CD8-positive, alpha-beta memory T cell (primary cell): ENCODE data around the gene GOSR1. TPM values are rescaled to one million over a fixed set of nuclear protein-coding genes. Genes with fewer than 3 reads are reported as not detected.
A peak's percentile ranks its signal among the peaks of the same experiment; 100 is the strongest.

Source experiments
- CTCF ChIA-PET: fragments of 350-600 bp; sonication (Branson Sonifier 250); formaldehyde crosslinking; loops from one replicate; lab custom pipeline; 2021; ENCODE audit warnings: antibody characterized with exemption; lab: Charles Lee
- POLR2A ChIA-PET: fragments of 350-600 bp; sonication (Branson Sonifier 250); formaldehyde crosslinking; loops from one replicate; lab custom pipeline; 2021; ENCODE audit warnings: antibody characterized with exemption; lab: Charles Lee
- DNase-seq, 5 donors: peaks; one replicate each; pipeline versions ENCODE4 v3.0.0 to v3.0.0-alpha.2; 2020 to 2022; ENCODE audit warnings: mixed read lengths in 1 of 5
- H3K27ac ChIP-seq: one replicate; pipeline ENCODE4 v1.7.0; 2013; ENCODE audit warnings: low read depth, mild to moderate bottlenecking, low read length, moderate library complexity
- H3K27me3 ChIP-seq: 2 replicates; pipeline ENCODE4 v1.7.0; 2013; ENCODE audit warnings: low read length, mild to moderate bottlenecking; ENCODE audit not compliant: insufficient read depth, poor library complexity, severe bottlenecking
- H3K36me3 ChIP-seq: 2 replicates; pipeline ENCODE4 v1.7.0; 2013; ENCODE audit warnings: mild to moderate bottlenecking, low read length, moderate library complexity; ENCODE audit not compliant: insufficient read depth
- H3K4me1 ChIP-seq: 2 replicates; pipeline ENCODE4 v1.7.0; 2013; ENCODE audit warnings: mild to moderate bottlenecking, low read length, moderate library complexity; ENCODE audit not compliant: insufficient read depth
- H3K4me3 ChIP-seq: 2 replicates; pipeline ENCODE4 v1.7.0; 2013; ENCODE audit warnings: mild to moderate bottlenecking, low read length
- H3K9me3 ChIP-seq: 2 replicates; pipeline ENCODE4 v1.7.0; 2013; ENCODE audit warnings: mild to moderate bottlenecking, low read length
- H3K27ac Mint-ChIP-seq, 8 donors: one replicate each; pipeline ENCODE4 v1.8.0; 2020 to 2021; ENCODE audit warnings: mixed read lengths in 8 of 8, mild to moderate bottlenecking in 6 of 8, inconsistent platforms in 3 of 8, moderate library complexity in 3 of 8
- H3K27me3 Mint-ChIP-seq, 2 donors: one replicate each; pipeline ENCODE4 v1.8.0; 2020 to 2021; ENCODE audit warnings: mixed read lengths in 2 of 2, mild to moderate bottlenecking in 1 of 2, moderate library complexity in 1 of 2
- H3K36me3 Mint-ChIP-seq, 3 donors: one replicate each; pipeline ENCODE4 v1.8.0; 2020 to 2021; ENCODE audit warnings: mixed read lengths in 3 of 3, inconsistent platforms in 1 of 3, mild to moderate bottlenecking in 1 of 3
- H3K4me1 Mint-ChIP-seq, 3 donors: one replicate each; pipeline ENCODE4 v1.8.0; 2020 to 2021; ENCODE audit warnings: mixed read lengths in 3 of 3, inconsistent platforms in 1 of 3, mild to moderate bottlenecking in 1 of 3
- H3K4me3 Mint-ChIP-seq, 7 donors: one replicate each; pipeline ENCODE4 v1.8.0; 2020 to 2021; ENCODE audit warnings: mixed read lengths in 7 of 7, mild to moderate bottlenecking in 6 of 7, moderate library complexity in 4 of 7, inconsistent platforms in 2 of 7
- H3K9me3 Mint-ChIP-seq, 5 donors: one replicate each; pipeline ENCODE4 v1.8.0; 2020 to 2022; ENCODE audit warnings: mixed read lengths in 5 of 5, mild to moderate bottlenecking in 3 of 5, moderate library complexity in 2 of 5, inconsistent platforms in 1 of 5
- polyA plus RNA-seq: library from polyadenylated mRNA; unstranded; fragments of 300-500 nt; fragmentation: Illumina TruSeq; gene quantifications from one replicate; pipeline ENCODE4 v1.2.3, GENCODE V29; 2021
- total RNA-seq, 2 experiments: library from RNA; stranded (reverse); gene quantifications; one replicate each; pipeline ENCODE4 v1.2.3, GENCODE V29; 2021

Gene GOSR1
- total and polyA plus RNA-seq, 3 experiments from 2014 or later = 59.1 to 63.2 (median 63.1) TPM

DNA sequence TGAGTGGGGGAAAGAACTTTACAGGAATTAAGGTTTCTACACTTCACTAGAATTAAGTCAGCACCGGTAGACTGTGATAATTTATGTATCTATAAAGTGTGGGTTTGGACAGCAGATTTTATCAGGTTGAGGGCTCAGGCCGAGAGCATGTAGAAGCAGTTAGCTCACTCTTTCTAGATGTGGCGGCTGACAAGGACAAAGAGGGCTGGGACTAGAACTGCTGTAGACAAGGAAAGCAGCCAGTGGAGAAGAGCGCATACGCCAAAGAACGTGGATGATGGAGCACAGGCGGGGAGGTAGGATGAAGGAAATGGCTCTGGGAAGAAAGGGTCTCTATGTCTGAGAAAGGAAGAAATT lies 504 bp upstream of the GOSR1 start:
- H3K36me3 ChIP-seq = peaks cover 8% of the 10 kb centered on the region
- H3K27ac ChIP-seq = no peak overlapping the region
- Mint-ChIP-seq H3K4me1 (peaks cover 32 to 47% (median 44%) of the 10 kb centered on the region in 3 donors), H3K36me3 (peaks cover 0 to 33% (median 4%) of the 10 kb centered on the region in 3 donors), H3K27ac (peak overlapping the region; percentile 90 to 100 (median 98)), H3K9me3 (no peaks in the 10 kb centered on the region), H3K27me3 (peaks cover 0 to 1% of the 10 kb centered on the region in 2 donors), H3K4me3 (peak overlapping the region; percentile 90 to 99 (median 95))
- no peaks in the 10 kb centered on the region for H3K27me3 ChIP-seq
- H3K4me3 ChIP-seq = peak overlapping the region; percentile 80
- H3K9me3 ChIP-seq = no peaks in the 10 kb centered on the region
- no peak for DNase-seq
- peaks cover 21% of the 10 kb centered on the region for H3K4me1 ChIP-seq
- CTCF ChIA-PET = interaction anchor here (0.7 to 2.2 kb wide), 15 partner anchors 8 to 351 kb away, joined by 3 to 9 read pairs (median 4); partner anchors contain the start of gene CRLF3
- POLR2A ChIA-PET = interaction anchor here (0.9 to 1.6 kb wide), 5 partner anchors 113 to 348 kb away, joined by 3 to 4 read pairs (median 3); partner anchors contain the start of gene CRLF3

DNA sequence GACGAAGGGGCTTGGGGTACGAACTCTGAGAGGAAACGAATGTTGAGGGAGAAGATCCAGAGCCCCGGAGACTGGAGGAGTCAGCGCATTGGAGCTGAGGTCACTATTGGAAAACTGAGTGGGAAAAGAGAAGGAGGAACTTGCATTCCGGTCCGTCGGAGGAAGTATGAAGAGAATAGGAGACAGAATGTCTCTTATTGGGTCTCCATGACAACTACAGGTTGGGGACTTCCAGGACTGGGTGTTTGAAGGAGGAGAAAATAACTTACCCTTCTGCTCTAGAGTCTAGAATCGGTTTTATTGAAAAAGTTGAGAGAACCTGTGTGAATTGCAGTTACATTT lies 537 bp downstream of the GOSR1 start:
- Mint-ChIP-seq H3K4me3 (peak overlapping the region; percentile 90 to 99 (median 95)), H3K36me3 (peaks cover 0 to 41% (median 5%) of the 10 kb centered on the region in 3 donors), H3K4me1 (peaks cover 32 to 57% (median 54%) of the 10 kb centered on the region in 3 donors), H3K9me3 (no peaks in the 10 kb centered on the region), H3K27me3 (peaks cover 0 to 1% of the 10 kb centered on the region in 2 donors), H3K27ac (peak overlapping the region; percentile 90 to 100 (median 98))
- peak overlapping the region; percentile 80 for H3K4me3 ChIP-seq
- CTCF ChIA-PET = interaction anchor here (1.4 to 2.2 kb wide), 4 partner anchors 11 to 348 kb away, joined by 3 to 9 read pairs (median 6); no protein-coding TSS in a partner anchor
- peak overlapping the region; percentile 97 for H3K27ac ChIP-seq
- POLR2A ChIA-PET = interaction anchor here (0.6 to 1.6 kb wide), 11 partner anchors 11 to 877 kb away, joined by 3 to 6 read pairs (median 3); partner anchors contain the start of gene CRLF3
- H3K9me3 ChIP-seq = no peaks in the 10 kb centered on the region
- DNase-seq = peak in 3 of 5 donors; percentile 7 to 40 (median 34)
- H3K36me3 ChIP-seq = peaks cover 8% of the 10 kb centered on the region
- no peaks in the 10 kb centered on the region for H3K27me3 ChIP-seq
- peaks cover 21% of the 10 kb centered on the region for H3K4me1 ChIP-seq

DNA sequence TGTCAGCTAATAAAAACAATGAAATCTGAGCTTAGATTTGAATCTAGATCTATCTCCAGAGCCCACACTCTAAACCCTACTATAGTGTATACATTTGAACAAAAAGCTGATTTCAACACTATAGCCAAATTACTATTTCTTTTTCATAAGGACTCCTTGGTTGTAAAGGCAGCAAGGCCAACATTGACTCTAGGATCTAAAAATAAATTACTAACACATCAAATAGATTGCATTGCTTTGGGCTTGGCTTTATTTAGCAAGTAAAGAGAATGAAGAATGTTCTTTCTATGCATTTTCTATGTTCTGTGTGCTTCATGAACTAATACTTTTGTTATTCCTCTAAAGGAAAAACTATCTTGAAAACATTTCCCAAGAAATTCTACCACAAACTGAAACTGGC lies 5.3 kb downstream of the GOSR1 start:
- H3K27me3 ChIP-seq = no peaks in the 10 kb centered on the region
- no peak for DNase-seq
- ChIA-PET POLR2A (interaction anchor here (0.7 kb wide), 1 partner anchor 403 kb away, joined by 5 read pairs; no protein-coding TSS in a partner anchor), CTCF (interaction anchor here (1.1 kb wide), 1 partner anchor 24 kb away, joined by 3 read pairs; no protein-coding TSS in a partner anchor)
- no peak overlapping the region for H3K4me3 Mint-ChIP-seq
- H3K36me3 Mint-ChIP-seq = peaks cover 6 to 80% (median 24%) of the 10 kb centered on the region in 3 donors
- peaks cover 21 to 51% (median 47%) of the 10 kb centered on the region in 3 donors for H3K4me1 Mint-ChIP-seq
- peaks cover 22% of the 10 kb centered on the region for H3K36me3 ChIP-seq
- H3K4me1 ChIP-seq = peaks cover 12% of the 10 kb centered on the region
- no peak overlapping the region for H3K27ac ChIP-seq
- no peaks in the 10 kb centered on the region for H3K9me3 Mint-ChIP-seq
- peak overlapping the region in 1 of 8 donors; percentile 54 for H3K27ac Mint-ChIP-seq
- no peak overlapping the region for H3K4me3 ChIP-seq
- no peaks in the 10 kb centered on the region for H3K9me3 ChIP-seq
- H3K27me3 Mint-ChIP-seq = peaks cover 0 to 1% of the 10 kb centered on the region in 2 donors

DNA sequence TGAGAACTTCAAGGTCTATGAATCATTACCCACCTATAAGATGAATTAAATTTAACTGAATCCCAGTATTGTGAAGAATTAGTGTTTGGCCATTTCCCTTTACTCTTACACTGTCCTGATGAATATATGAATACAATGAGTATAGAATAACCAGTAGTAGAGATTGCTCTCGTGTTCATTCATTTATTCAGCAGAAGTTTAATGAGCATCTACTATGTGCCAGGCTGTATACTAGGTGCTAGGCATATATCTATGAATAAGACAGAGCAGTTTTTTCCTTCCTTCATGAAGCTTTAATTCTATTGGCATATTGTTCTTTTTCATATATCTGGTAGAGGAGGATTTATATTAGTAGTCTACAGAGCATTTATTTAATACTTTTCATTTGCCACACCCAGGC lies 6.0 kb downstream of the GOSR1 start:
- DNase-seq = no peak
- Histone ChIP-seq H3K27ac (no peak overlapping the region), H3K36me3 (peaks cover 22% of the 10 kb centered on the region), H3K4me3 (no peak overlapping the region), H3K27me3 (no peaks in the 10 kb centered on the region), H3K4me1 (peaks cover 8% of the 10 kb centered on the region), H3K9me3 (no peaks in the 10 kb centered on the region)
- Mint-ChIP-seq H3K27ac (peak overlapping the region in 3 of 8 donors; percentile 3 to 73 (median 48)), H3K27me3 (peaks cover 0 to 1% of the 10 kb centered on the region in 2 donors), H3K9me3 (no peaks in the 10 kb centered on the region), H3K4me1 (peaks cover 15 to 45% (median 41%) of the 10 kb centered on the region in 3 donors), H3K4me3 (no peak overlapping the region), H3K36me3 (peaks cover 6 to 78% (median 24%) of the 10 kb centered on the region in 3 donors)
- CTCF ChIA-PET = no interaction called here
- POLR2A ChIA-PET = no interaction called here

DNA sequence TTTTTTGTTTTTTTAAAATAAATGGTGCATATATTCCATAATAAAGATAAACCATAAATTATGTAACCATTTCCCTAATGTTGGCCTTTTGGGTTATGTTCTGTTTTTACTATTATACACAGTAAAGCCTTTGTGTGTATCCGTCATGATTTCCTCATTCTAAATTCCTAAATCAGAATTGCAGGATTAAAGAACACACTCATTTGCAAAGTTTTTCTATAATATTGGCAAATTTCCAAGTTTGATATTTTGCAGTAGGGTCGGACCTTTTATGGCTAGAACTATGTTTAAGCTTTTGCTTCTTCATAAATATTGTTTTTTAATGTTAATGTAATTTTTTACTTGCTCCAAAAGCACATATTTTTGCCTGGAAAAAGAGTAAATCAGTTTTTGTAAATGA lies 16.6 kb downstream of the GOSR1 start:
- Histone ChIP-seq H3K4me1 (no peaks in the 10 kb centered on the region), H3K9me3 (no peaks in the 10 kb centered on the region), H3K27me3 (no peaks in the 10 kb centered on the region), H3K27ac (no peak overlapping the region), H3K4me3 (no peak overlapping the region), H3K36me3 (peaks cover 60% of the 10 kb centered on the region)
- H3K4me3 Mint-ChIP-seq = no peak overlapping the region
- no peak overlapping the region for H3K27ac Mint-ChIP-seq
- ChIA-PET POLR2A (no interaction called here), CTCF (interaction anchor here (1.7 kb wide), 1 partner anchor 16 kb away, joined by 4 read pairs; the partner anchor contains the start of gene GOSR1)
- DNase-seq = no peak
- no peaks in the 10 kb centered on the region for H3K27me3 Mint-ChIP-seq
- H3K9me3 Mint-ChIP-seq = no peaks in the 10 kb centered on the region
- H3K4me1 Mint-ChIP-seq = peaks cover 10 to 28% (median 11%) of the 10 kb centered on the region in 3 donors
- H3K36me3 Mint-ChIP-seq = peaks cover 3 to 86% (median 32%) of the 10 kb centered on the region in 3 donors

DNA sequence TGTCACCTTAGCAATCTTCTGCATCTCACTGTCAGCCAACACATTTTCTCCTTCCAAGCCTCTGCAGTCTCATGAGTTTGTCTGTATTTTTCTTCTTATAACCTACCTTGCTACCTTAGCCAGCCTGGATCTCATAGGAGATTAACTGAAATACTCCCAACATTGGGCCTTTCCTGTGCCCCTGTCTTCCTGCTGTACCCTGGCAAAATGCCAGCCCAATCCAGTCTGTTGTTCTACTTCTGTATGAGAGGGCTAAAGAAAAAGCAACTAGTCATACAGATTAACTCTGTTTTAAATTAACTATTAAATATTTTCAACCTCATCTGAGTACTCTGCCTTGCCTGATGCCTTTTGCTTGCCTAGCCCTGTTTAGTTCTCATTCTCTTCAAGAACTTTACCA lies 18.4 kb downstream of the GOSR1 start:
- Mint-ChIP-seq H3K27ac (peak overlapping the region in 3 of 8 donors; percentile 30 to 84 (median 43)), H3K4me1 (peaks cover 18 to 39% (median 22%) of the 10 kb centered on the region in 3 donors), H3K4me3 (no peak overlapping the region), H3K36me3 (peaks cover 3 to 82% (median 30%) of the 10 kb centered on the region in 3 donors), H3K9me3 (no peaks in the 10 kb centered on the region), H3K27me3 (no peaks in the 10 kb centered on the region)
- no peak for DNase-seq
- peaks cover 42% of the 10 kb centered on the region for H3K36me3 ChIP-seq
- ChIA-PET POLR2A (no interaction called here), CTCF (no interaction called here)
- no peaks in the 10 kb centered on the region for H3K4me1 ChIP-seq
- H3K4me3 ChIP-seq = no peak overlapping the region
- no peaks in the 10 kb centered on the region for H3K27me3 ChIP-seq
- no peaks in the 10 kb centered on the region for H3K9me3 ChIP-seq
- no peak overlapping the region for H3K27ac ChIP-seq

DNA sequence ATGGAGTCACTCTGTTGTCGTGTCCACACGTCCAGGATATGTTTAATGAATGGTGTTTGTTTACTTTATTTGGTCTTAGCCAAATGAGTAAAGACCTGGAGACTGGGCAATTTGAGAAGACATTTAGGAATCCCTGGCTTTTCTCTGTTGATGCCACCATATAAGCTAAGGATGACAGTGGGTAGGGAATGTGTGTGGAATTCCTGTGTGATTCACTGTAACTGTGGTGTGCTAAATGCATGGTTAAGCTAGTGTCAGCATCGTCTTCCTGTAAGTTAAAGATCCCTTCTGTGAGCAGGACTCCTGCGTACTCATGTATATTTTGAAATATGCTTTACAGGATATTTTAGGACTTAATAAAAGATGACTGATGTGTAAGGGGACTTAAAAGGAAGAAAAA lies 26.4 kb downstream of the GOSR1 start:
- H3K27me3 ChIP-seq = no peaks in the 10 kb centered on the region
- CTCF ChIA-PET = no interaction called here
- POLR2A ChIA-PET = no interaction called here
- H3K27ac ChIP-seq = no peak overlapping the region
- H3K36me3 ChIP-seq = peaks cover 9% of the 10 kb centered on the region
- Mint-ChIP-seq H3K27ac (no peak overlapping the region), H3K27me3 (no peaks in the 10 kb centered on the region), H3K36me3 (peaks cover 0 to 79% (median 14%) of the 10 kb centered on the region in 3 donors), H3K9me3 (no peaks in the 10 kb centered on the region), H3K4me3 (no peak overlapping the region), H3K4me1 (peaks cover 20 to 47% (median 34%) of the 10 kb centered on the region in 3 donors)
- H3K9me3 ChIP-seq = no peaks in the 10 kb centered on the region
- H3K4me1 ChIP-seq = no peaks in the 10 kb centered on the region
- no peak overlapping the region for H3K4me3 ChIP-seq
- DNase-seq = no peak

DNA sequence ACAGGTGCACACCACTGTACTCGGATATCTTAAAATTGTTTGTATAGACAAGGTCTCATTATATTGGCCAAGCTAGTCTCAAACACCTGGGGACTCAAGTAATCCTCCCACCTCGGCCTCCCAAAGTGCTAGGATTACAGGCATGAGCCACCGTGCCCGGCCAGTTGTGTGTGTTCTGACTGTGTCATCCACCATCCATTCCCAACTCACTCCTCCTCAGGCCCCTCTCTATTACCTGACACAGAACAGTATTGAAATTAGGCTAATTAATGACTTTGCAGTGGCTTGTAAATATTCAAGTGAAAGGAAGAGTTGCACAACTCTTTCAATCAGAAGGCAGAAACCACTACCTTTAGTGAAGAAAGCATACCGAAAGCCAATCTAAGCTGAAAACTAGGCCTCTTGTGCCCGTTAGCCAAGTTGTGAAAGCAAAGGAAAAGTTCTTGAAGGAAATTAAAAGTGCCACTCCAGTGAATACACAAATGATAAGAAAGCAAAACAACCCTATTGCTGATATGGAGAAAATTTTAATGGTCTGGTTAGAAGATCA lies 28.7 kb downstream of the GOSR1 start:
- ChIA-PET POLR2A (no interaction called here), CTCF (no interaction called here)
- Histone ChIP-seq H3K27me3 (no peaks in the 10 kb centered on the region), H3K36me3 (peaks cover 9% of the 10 kb centered on the region), H3K4me1 (no peaks in the 10 kb centered on the region), H3K9me3 (no peaks in the 10 kb centered on the region), H3K4me3 (no peak overlapping the region), H3K27ac (no peak overlapping the region)
- H3K27ac Mint-ChIP-seq = peak overlapping the region in 6 of 8 donors; percentile 2 to 60 (median 36)
- no peak for DNase-seq
- H3K27me3 Mint-ChIP-seq = no peaks in the 10 kb centered on the region
- no peaks in the 10 kb centered on the region for H3K9me3 Mint-ChIP-seq
- H3K4me3 Mint-ChIP-seq = peak overlapping the region in 2 of 7 donors; percentile 29 to 37
- H3K36me3 Mint-ChIP-seq = peaks cover 0 to 65% (median 13%) of the 10 kb centered on the region in 3 donors
- H3K4me1 Mint-ChIP-seq = peaks cover 12 to 30% (median 23%) of the 10 kb centered on the region in 3 donors
